H1 (cell line): Measurements from ENCODE around the gene VPS26A. TPM values are rescaled to one million over a fixed set of nuclear protein-coding genes. Genes with fewer than 3 reads are reported as not detected.
A peak's percentile ranks its signal among the peaks of the same experiment; 100 is the strongest.

Experiments used
- ATF2 ChIP-seq: IDR thresholded peaks from 2 replicates; pipeline ENCODE4 v1.6.1; 2012; ENCODE audit warnings: low read length, inconsistent platforms
- CBX5 ChIP-seq: fragments of 300-800, 300-1000 bp; sonication (generic); IDR thresholded peaks from 2 replicates; pipeline ENCODE4 v1.7.1; 2016; ENCODE audit warnings: antibody characterized with exemption, low read length, low read depth
- CREB1 ChIP-seq: IDR thresholded peaks from 2 replicates; pipeline ENCODE4 v1.6.1; 2012; ENCODE audit warnings: inconsistent platforms
- E2F6 ChIP-seq: IDR thresholded peaks from 2 replicates; pipeline ENCODE4 v1.6.1; 2012; ENCODE audit warnings: inconsistent platforms
- EGR1 ChIP-seq: IDR thresholded peaks from 2 replicates; pipeline ENCODE4 v1.6.1; 2011; ENCODE audit warnings: low read depth, low read length, borderline replicate concordance
- MAX ChIP-seq: IDR thresholded peaks from 2 replicates; pipeline ENCODE4 v1.6.1; 2012; ENCODE audit warnings: inconsistent platforms
- PHF8 ChIP-seq: fragments of 200-600 bp; sonication (generic); conservative IDR thresholded peaks from 2 replicates; pipeline ENCODE4 v1.7.1; 2012; ENCODE audit warnings: low read depth, mild to moderate bottlenecking, inconsistent platforms, low read length, moderate library complexity
- POLR2A ChIP-seq, 2 experiments: IDR thresholded peaks; 1 replicate in 1 of 2; 2 replicates in 1 of 2; pipeline ENCODE4 v1.6.1; 2011; ENCODE audit warnings: low read depth in 2 of 2, low read length in 2 of 2, mild to moderate bottlenecking in 2 of 2; ENCODE audit errors: control extremely low read depth in 1 of 2
- RBBP5 ChIP-seq: IDR thresholded peaks from 2 replicates; pipeline ENCODE4 v1.7.1; 2012; ENCODE audit warnings: low read depth, mild to moderate bottlenecking, inconsistent platforms, low read length, moderate library complexity, borderline replicate concordance
- SAP30 ChIP-seq: fragments of 300-600 bp; sonication (generic); IDR thresholded peaks from 2 replicates; pipeline ENCODE4 v1.7.1; 2012; ENCODE audit warnings: low read length, moderate library complexity, mild to moderate bottlenecking, inconsistent platforms; ENCODE audit not compliant: insufficient read depth, insufficient replicate concordance
- SIN3A ChIP-seq, 2 experiments: IDR thresholded peaks in 1 of 2; conservative IDR thresholded peaks in 1 of 2; 2 replicates each; pipeline ENCODE4 v1.6.1; 2011 to 2012; ENCODE audit warnings: low read length in 2 of 2, improper control_type of control experiment in 1 of 2, low read depth in 1 of 2, mild to moderate bottlenecking in 1 of 2
- SP1 ChIP-seq: IDR thresholded peaks from 2 replicates; pipeline ENCODE4 v1.6.1; 2011; ENCODE audit warnings: low read depth, low read length
- SP4 ChIP-seq: IDR thresholded peaks from 2 replicates; pipeline ENCODE4 v1.6.1; 2012; ENCODE audit warnings: low read length, inconsistent platforms
- SRF ChIP-seq: IDR thresholded peaks from 2 replicates; pipeline ENCODE4 v1.6.1; 2011; ENCODE audit warnings: mild to moderate bottlenecking, low read depth, low read length, moderate library complexity
- TAF7 ChIP-seq: optimal IDR thresholded peaks from 2 replicates; pipeline ENCODE3; 2011; ENCODE audit warnings: low read depth, mild to moderate bottlenecking, inconsistent platforms, low read length, moderate library complexity, borderline replicate concordance
- TBP ChIP-seq: IDR thresholded peaks from 2 replicates; pipeline ENCODE4 v1.6.1; 2011; ENCODE audit warnings: low read depth, low read length, improper control_type of control experiment
- TEAD4 ChIP-seq: IDR thresholded peaks from 2 replicates; pipeline ENCODE4 v1.6.1; 2012; ENCODE audit warnings: low read depth, low read length, inconsistent platforms, mixed read lengths
- USF2 ChIP-seq: IDR thresholded peaks from 2 replicates; pipeline ENCODE4 v1.6.1; 2011; ENCODE audit warnings: low read length, improper control_type of control experiment
- YY1 ChIP-seq: IDR thresholded peaks from 2 replicates; pipeline ENCODE4 v1.6.1; 2011; ENCODE audit warnings: low read depth, mild to moderate bottlenecking, low read length
- polyA plus RNA-seq, 7 experiments: library from polyadenylated mRNA; depleted of rRNA in 3 of 7; stranded (reverse) in 5 of 7; unstranded in 2 of 7; fragments of >200 nt in 5 of 7; fragments of 200-250 nt in 2 of 7; gene quantifications; 1 replicate in 5 of 7; 2 replicates in 1 of 7; 4 replicates in 1 of 7; pipeline versions ENCODE4 v1.2.1 to v1.2.3, GENCODE V29; 2011 to 2013; ENCODE audit warnings: missing spikeins in 2 of 7, mixed read lengths in 2 of 7
- total RNA-seq: library from RNA; stranded (reverse); fragmentation: NEBNext Ultra II Directional; extraction: Animal tissue kit (Norgen Biotek cat#: 25700); gene quantifications from 2 replicates; pipeline ENCODE4 v1.2.1, GENCODE V29; 2021
- TF ChIP-seq, protein P1 (sequence below): IDR thresholded peaks from 2 replicates; pipeline ENCODE4 v1.6.1; 2011; ENCODE audit warnings: low read depth, mild to moderate bottlenecking, low read length; ENCODE audit not compliant: insufficient read depth

The VPS26A gene
- total and polyA plus RNA-seq, 2 of the 8 experiments (the other 6 are each of a cell fraction or from before 2014, with no cell fraction given): 10.7 to 44.8 TPM

DNA sequence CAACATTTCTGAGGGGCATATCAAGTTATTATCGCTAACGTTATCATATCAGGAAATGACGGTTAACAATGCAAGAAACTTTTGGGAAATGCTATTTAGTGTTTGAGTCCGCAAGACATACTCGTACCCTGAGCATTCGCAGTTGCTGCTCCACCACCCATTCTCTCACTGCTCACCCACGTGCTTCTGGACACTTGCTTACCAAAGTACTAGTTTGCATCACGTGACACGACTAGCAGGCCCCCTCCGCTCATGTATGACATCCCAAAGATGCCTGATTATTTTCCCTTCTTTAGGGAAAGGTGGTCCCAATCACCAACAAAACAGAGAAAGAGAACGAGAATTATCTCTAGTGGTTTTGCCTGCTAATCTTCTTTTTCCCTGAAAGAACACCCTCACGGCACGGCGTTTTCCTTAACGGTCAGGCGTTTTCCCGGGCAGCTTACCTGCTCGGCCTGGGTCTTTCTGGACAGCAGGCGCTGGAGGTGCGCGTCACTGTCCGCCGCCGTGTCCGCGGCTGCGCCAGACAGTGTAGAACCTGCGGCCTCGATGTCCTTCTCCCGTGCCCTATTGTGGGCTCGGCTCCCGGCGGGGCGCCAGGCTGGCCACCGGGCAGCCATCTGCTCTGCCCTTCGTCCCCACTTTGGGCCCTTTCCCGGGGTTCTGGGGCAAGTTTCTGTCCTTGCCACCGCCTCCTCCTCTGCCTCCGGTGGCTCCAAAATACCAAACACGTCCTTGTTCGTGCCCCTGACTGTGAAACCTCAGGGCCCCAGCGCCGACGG lies 56.0 kb downstream of the VPS26A start, which contains the start of gene SUPV3L1 (continued):
- TF ChIP-seq EGR1 (no peak), TAF7 (peak; percentile 82), E2F6 (peak; percentile 89), SRF (peak; percentile 75; the same call in 1 of the 2 replicates), ATF2 (peak; percentile 91), USF2 (peak; percentile 98), SIN3A (conservative IDR thresholded peaks at IDR 0.05 in 1 of 2, IDR thresholded peaks at IDR 0.05 in 1 of 2; ENCODE audit: low read depth in 1 of 2, low read length in 2 of 2) (peak; percentile 79 to 81; a peak in 2 of 4 replicates), TBP (peak; percentile 86), MAX (peak; percentile 99), CREB1 (peak; percentile 99), SAP30 (peak; percentile 97), SP1 (peak; percentile 31; the same call in 1 of the 2 replicates), YY1 (no peak; the same call in 1 of the 2 replicates), SP4 (peak; percentile 100), CBX5 (no peak), TEAD4 (0 out of 2 replicates have a peak, but pooled peaks have one; percentile 2), PHF8 (peak; percentile 99), RBBP5 (peak; percentile 81; the same call in 1 of the 2 replicates), POLR2A (IDR thresholded peaks at IDR 0.05; ENCODE audit: control extremely low read depth in 1 of 2, low read depth in 2 of 2, low read length in 2 of 2) (peak; percentile 93 to 96)
- TF ChIP-seq, protein P1, sequence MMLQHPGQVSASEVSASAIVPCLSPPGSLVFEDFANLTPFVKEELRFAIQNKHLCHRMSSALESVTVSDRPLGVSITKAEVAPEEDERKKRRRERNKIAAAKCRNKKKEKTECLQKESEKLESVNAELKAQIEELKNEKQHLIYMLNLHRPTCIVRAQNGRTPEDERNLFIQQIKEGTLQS: peak; percentile 81
